ENCODE data around the gene ATP8B3. TPM values are rescaled to one million over a fixed set of nuclear protein-coding genes. Genes with fewer than 3 reads are reported as not detected.

Gene ATP8B3
- total and polyA plus RNA-seq, 7 donors: under 0.01 to 3.9 (median 0.68) TPM; not detected in 2

DNA sequence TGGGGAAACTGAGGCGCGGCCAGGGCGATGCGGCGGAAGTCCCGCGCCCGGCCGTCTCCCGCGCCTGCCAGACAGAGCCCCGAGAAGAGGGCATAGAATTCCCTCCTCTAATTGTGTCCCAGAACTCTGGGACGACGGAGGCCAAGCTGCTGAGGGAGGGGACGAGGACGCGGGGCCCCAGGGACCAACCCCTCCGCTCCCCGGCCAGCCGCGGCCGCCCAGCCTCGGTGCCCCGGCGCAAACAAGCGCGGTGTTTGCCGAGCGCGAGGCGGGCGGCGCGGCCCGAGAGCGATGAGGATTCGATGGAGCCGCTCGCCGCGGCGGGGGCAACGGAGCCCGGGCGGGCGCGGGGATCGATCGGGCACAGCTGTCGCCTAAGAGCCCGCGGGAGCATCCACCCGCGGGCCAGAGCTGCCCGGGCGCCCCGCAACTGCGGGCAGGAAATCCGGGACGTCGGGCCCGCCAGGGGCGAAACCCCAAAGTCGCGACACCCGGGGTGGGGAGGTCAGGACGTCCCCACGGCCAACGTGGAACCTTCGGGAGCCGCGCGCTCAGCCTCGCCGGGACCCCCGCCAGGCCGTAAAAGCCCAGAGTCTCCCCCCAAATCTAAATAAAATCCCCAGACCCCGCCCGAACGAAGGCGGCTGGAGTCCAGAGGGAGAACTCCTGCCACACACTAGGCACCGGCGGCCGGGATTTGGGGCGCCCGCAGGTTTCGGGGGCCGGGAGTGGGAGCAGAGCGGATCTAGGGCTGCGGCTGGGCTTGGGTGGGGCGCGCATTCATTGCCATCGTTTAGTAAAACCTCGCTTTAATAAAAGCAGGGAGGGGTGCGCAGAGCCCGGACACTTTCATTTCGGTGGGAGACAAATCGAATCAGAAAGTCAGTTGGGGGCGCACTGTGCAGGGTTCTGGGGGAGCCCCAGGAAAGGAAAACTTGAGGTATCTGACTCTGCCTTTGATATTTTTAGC is 62.4 kb downstream of the ATP8B3 start:
- Histone ChIP-seq H3K4me1 (peaks cover 0 to 38% (median 25%) of the 10 kb centered on the region in 4 donors), H3K9me3 (no peaks in the 10 kb centered on the region), H3K4me3 (peak overlapping the region in 3 of 4 donors; percentile 4 to 26 (median 22)), H3K27ac (no peak overlapping the region), H3K36me3 (no peaks in the 10 kb centered on the region), H3K27me3 (peaks cover 76 to 89% (median 88%) of the 10 kb centered on the region in 3 donors)
- no peak for DNase-seq
- 2 to 3% methylated on average over 99 of the region's 99 CpGs for WGBS, 2 donors
- intact Hi-C loops (cut with DNase I): no loop called here
- TF ChIP-seq EP300 (IDR thresholded peaks at IDR 0.05) (no peak), POLR2AphosphoS5 (IDR thresholded peaks at IDR 0.05) (no peak), POLR2A (IDR thresholded peaks at IDR 0.05) (no peak)
- TF ChIP-seq, protein P1, sequence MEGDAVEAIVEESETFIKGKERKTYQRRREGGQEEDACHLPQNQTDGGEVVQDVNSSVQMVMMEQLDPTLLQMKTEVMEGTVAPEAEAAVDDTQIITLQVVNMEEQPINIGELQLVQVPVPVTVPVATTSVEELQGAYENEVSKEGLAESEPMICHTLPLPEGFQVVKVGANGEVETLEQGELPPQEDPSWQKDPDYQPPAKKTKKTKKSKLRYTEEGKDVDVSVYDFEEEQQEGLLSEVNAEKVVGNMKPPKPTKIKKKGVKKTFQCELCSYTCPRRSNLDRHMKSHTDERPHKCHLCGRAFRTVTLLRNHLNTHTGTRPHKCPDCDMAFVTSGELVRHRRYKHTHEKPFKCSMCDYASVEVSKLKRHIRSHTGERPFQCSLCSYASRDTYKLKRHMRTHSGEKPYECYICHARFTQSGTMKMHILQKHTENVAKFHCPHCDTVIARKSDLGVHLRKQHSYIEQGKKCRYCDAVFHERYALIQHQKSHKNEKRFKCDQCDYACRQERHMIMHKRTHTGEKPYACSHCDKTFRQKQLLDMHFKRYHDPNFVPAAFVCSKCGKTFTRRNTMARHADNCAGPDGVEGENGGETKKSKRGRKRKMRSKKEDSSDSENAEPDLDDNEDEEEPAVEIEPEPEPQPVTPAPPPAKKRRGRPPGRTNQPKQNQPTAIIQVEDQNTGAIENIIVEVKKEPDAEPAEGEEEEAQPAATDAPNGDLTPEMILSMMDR (IDR thresholded peaks at IDR 0.05): no peak

DNA sequence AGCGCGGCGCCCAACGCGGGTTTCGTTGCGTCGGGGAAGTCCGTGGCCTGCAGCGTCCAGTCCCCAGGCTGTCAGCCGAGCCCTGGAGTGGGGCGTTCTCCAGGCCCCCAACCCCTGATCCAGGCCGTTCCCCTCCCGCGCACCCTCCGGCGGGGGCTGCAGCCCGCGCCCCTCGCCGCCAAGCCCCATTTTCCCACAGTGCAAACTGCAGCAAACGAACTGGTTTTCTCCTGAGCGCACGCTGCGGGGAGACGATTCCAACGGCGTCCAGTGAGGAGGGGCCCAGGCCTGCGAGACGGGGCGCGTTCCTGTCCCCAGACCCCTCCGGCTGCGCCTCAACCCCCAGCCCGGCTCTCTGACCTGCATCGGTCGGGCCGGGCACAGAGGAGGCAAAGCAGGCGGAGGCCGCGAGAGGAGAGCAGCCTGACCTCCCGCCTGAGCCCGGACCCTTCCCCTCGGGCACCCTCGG is 63.2 kb downstream of the ATP8B3 start:
- intact Hi-C loops (cut with DNase I): no loop called here
- TF ChIP-seq POLR2A (IDR thresholded peaks at IDR 0.05) (no peak), POLR2AphosphoS5 (IDR thresholded peaks at IDR 0.05) (no peak), EP300 (IDR thresholded peaks at IDR 0.05) (no peak)
- TF ChIP-seq, protein P1 (IDR thresholded peaks at IDR 0.05): no peak
- DNase-seq: no peak
- H3K4me3 ChIP-seq: peak overlapping the region in 1 of 4 donors; percentile 22
- WGBS, 2 donors: 3 to 6% methylated on average over 45 of the region's 45 CpGs
- peaks cover 79 to 94% (median 93%) of the 10 kb centered on the region in 3 donors for H3K27me3 ChIP-seq
- H3K9me3 ChIP-seq: no peaks in the 10 kb centered on the region
- H3K27ac ChIP-seq: no peak overlapping the region
- H3K36me3 ChIP-seq: no peaks in the 10 kb centered on the region
- H3K4me1 ChIP-seq: peaks cover 0 to 36% (median 24%) of the 10 kb centered on the region in 4 donors

DNA sequence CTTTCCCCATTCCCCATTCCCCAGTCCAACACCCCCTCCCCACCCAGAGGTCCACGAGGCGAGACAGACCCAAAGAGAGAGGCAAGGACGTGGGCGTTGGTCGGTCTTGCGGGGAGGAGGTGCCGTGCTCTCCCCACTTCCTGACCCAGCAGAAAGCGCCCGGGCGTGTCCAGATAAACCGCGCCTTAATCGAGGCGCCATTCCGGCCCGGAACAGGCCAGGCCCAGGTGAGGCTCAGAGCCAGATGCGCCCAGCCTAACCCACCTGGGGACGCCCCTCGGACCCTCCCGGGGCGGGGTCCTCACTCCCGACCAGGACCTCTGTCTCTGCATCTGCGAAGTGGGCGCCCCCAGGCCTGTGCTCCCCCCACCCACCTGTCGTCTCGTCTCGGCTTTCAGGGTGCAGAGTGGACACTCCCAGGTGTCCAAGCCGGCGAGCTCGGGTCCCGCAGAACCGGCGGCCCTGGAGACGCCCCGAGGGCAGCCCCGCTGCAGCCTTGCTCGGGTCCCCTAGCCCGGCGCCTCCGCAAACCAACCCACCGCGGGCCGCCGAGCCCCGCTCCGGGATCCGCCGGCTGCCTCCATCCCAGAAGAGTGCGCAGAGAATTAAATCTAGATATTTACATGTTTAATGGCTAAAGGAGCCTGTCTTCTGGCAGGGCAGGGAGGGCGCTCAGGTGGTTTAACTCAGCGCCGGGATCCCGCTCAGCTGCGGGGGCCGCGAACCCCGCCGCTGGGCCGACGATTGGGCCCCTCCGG is 63.8 kb downstream of the ATP8B3 start:
- DNase-seq: no peak
- intact Hi-C loops (cut with DNase I): no loop called here
- 2% methylated on average over 61 of the region's 61 CpGs for WGBS, 2 donors
- no peak overlapping the region for H3K27ac ChIP-seq
- H3K27me3 ChIP-seq: peaks cover 81 to 98% (median 97%) of the 10 kb centered on the region in 3 donors
- H3K9me3 ChIP-seq: no peaks in the 10 kb centered on the region
- no peak for TF ChIP-seq POLR2AphosphoS5 (IDR thresholded peaks at IDR 0.05)
- no peak for TF ChIP-seq EP300 (IDR thresholded peaks at IDR 0.05)
- TF ChIP-seq, protein P1 (IDR thresholded peaks at IDR 0.05): no peak
- no peak for TF ChIP-seq POLR2A (IDR thresholded peaks at IDR 0.05)
- H3K4me1 ChIP-seq: peaks cover 0 to 36% (median 23%) of the 10 kb centered on the region in 4 donors
- no peak overlapping the region for H3K4me3 ChIP-seq
- H3K36me3 ChIP-seq: no peaks in the 10 kb centered on the region

DNA sequence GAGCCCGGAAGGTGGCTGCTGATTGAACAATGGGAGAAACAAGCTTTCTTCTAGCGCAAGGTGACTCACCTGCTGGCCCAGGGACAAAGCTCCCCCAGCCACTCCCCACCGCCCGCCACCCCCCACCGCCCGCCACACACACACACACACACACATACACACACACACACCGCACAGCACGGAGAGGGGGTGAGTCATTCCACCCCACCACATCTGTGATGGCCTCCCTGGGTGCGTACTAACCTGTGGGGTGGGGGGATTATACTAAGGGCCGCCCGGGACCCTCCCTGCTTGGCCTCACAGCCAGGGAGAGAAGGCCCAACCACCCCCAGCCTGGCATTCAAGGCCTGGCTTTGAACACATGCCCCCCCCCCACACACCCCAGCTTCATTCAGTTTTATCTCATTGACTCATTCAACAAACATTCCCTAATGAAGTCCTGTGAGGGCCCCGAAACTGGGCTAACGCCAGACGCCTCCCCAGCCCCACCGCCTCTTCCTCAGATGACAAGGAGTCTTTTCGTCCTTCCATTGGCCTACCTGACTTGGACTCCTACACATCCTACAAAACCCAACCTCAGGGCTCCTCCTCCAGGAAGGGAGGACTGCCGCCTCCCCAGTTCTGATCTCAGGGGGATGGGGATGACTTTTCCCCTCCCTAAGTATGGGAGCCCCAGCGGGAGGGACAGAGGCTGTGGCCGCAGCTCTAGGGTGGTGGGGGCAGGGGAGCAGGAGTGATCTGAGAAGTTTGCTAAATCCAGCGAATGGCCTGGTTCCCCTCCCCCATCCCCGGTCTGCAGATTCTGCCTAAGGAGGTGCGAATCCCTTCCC is 64.6 kb downstream of the ATP8B3 start:
- 5 to 8% methylated on average over 22 of the region's 22 CpGs for WGBS, 2 donors
- intact Hi-C loops (cut with DNase I): no loop called here
- peaks cover 82 to 98% (median 96%) of the 10 kb centered on the region in 3 donors for H3K27me3 ChIP-seq
- DNase-seq: no peak
- no peaks in the 10 kb centered on the region for H3K36me3 ChIP-seq
- TF ChIP-seq POLR2A (IDR thresholded peaks at IDR 0.05) (no peak), EP300 (IDR thresholded peaks at IDR 0.05) (no peak), POLR2AphosphoS5 (IDR thresholded peaks at IDR 0.05) (no peak)
- H3K9me3 ChIP-seq: no peaks in the 10 kb centered on the region
- H3K27ac ChIP-seq: no peak overlapping the region
- H3K4me1 ChIP-seq: peaks cover 0 to 36% (median 22%) of the 10 kb centered on the region in 4 donors
- H3K4me3 ChIP-seq: no peak overlapping the region

Measured in sigmoid colon (tissue), 7 donors.